ENCODE measurements around the gene CRLF3. TPM values are rescaled to one million over a fixed set of nuclear protein-coding genes. Genes with fewer than 3 reads are reported as not detected.

Gene CRLF3
- total RNA-seq, 1 experiment from 2014 or later, result 28.6 TPM

DNA sequence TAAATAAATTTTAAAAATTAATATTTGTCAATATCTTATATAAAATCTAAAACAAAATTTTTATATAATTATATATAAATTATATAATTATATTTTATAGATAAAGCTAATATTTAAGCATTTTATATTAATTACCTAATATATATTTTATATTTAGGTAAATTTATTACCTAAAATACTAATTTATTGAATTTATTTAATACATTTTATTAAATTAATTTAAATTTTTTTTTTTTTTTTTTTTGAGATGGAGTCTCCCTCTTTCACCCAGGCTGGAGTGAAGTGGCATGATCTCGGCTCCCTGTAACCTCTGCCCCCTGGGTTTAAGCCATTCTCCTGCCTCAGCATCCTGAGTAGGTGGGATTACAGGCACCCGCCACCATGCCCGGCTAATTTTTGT lies 29.7 kb upstream of the CRLF3 start:
- Histone ChIP-seq H3K27me3 (ENCODE audit: control insufficient read depth, insufficient read depth, low read length) (no peaks in the 10 kb centered on the region), H3K27ac (ENCODE audit: low read length) (no peak overlapping the region), H3K9me3 (ENCODE audit: control insufficient read depth, insufficient read depth, low read depth, low read length) (no peaks in the 10 kb centered on the region), H3K4me3 (ENCODE audit: low read depth in 2 of 2, low read length in 2 of 2) (no peak overlapping the region), H3K4me1 (ENCODE audit: control insufficient read depth, insufficient read depth, low read length) (no peaks in the 10 kb centered on the region), H3K36me3 (ENCODE audit: control insufficient read depth, insufficient read depth, low read length) (no peaks in the 10 kb centered on the region; the same call in 1 of the 2 replicates)
- TF ChIP-seq TCF7L2 (IDR thresholded peaks at IDR 0.05; ENCODE audit: low read depth, low read length), result no peak
- ATAC-seq, result no peak
- intact Hi-C loops (cut with micrococcal nuclease; ENCODE audit: unreplicated experiment) (no loop called here), in situ Hi-C loops (cut with HindIII; ENCODE audit: low pct_unique_long_range_greater_than_20kb, low sequenced_read_pairs) (no loop called here)
- ChIA-PET CTCF (interaction anchor here (0.7 kb wide), 1 partner anchor 29 kb away, joined by 6 read pairs; no protein-coding TSS in a partner anchor), POLR2A (interaction anchor here (0.7 kb wide), 2 partner anchors 18 to 342 kb away, joined by 8 read pairs; no protein-coding TSS in a partner anchor)
- DNase-seq (ENCODE audit: low read depth, low spot score), result no peak
- no TSS peak for BruUV-seq (replicated peaks)

DNA sequence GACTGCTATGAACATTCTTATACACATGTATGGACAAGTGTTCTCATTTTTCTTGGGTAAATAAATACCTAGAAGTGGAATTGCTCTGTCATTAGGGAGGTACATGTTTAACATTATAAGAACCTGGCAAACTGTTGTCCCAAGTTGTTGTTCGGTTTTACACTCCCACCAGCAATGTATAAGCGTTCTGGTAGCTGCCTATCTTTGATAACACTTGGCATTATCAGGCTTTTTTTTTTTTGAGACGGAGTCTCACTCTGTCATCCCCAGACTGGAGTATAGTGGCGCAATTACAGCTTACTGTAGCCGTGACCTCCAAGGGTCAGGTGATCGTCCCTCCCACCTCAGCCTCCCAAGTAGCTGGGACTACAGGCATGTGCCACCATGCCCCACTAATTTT lies 23.5 kb upstream of the CRLF3 start:
- no peak for TF ChIP-seq POLR2AphosphoS5 (IDR thresholded peaks at IDR 0.05; ENCODE audit: low read depth, low read length)
- TF ChIP-seq, protein P1, sequence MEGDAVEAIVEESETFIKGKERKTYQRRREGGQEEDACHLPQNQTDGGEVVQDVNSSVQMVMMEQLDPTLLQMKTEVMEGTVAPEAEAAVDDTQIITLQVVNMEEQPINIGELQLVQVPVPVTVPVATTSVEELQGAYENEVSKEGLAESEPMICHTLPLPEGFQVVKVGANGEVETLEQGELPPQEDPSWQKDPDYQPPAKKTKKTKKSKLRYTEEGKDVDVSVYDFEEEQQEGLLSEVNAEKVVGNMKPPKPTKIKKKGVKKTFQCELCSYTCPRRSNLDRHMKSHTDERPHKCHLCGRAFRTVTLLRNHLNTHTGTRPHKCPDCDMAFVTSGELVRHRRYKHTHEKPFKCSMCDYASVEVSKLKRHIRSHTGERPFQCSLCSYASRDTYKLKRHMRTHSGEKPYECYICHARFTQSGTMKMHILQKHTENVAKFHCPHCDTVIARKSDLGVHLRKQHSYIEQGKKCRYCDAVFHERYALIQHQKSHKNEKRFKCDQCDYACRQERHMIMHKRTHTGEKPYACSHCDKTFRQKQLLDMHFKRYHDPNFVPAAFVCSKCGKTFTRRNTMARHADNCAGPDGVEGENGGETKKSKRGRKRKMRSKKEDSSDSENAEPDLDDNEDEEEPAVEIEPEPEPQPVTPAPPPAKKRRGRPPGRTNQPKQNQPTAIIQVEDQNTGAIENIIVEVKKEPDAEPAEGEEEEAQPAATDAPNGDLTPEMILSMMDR (IDR thresholded peaks at IDR 0.05), result no peak
- no peak for TF ChIP-seq SIN3A (IDR thresholded peaks at IDR 0.05; ENCODE audit: borderline replicate concordance, insufficient read depth, low read depth, low read length)
- TF ChIP-seq TCF7L2 (IDR thresholded peaks at IDR 0.05; ENCODE audit: low read depth, low read length), result no peak
- TF ChIP-seq, protein P2, sequence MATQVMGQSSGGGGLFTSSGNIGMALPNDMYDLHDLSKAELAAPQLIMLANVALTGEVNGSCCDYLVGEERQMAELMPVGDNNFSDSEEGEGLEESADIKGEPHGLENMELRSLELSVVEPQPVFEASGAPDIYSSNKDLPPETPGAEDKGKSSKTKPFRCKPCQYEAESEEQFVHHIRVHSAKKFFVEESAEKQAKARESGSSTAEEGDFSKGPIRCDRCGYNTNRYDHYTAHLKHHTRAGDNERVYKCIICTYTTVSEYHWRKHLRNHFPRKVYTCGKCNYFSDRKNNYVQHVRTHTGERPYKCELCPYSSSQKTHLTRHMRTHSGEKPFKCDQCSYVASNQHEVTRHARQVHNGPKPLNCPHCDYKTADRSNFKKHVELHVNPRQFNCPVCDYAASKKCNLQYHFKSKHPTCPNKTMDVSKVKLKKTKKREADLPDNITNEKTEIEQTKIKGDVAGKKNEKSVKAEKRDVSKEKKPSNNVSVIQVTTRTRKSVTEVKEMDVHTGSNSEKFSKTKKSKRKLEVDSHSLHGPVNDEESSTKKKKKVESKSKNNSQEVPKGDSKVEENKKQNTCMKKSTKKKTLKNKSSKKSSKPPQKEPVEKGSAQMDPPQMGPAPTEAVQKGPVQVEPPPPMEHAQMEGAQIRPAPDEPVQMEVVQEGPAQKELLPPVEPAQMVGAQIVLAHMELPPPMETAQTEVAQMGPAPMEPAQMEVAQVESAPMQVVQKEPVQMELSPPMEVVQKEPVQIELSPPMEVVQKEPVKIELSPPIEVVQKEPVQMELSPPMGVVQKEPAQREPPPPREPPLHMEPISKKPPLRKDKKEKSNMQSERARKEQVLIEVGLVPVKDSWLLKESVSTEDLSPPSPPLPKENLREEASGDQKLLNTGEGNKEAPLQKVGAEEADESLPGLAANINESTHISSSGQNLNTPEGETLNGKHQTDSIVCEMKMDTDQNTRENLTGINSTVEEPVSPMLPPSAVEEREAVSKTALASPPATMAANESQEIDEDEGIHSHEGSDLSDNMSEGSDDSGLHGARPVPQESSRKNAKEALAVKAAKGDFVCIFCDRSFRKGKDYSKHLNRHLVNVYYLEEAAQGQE (IDR thresholded peaks at IDR 0.05; ENCODE audit: insufficient read depth in 1 of 2, low read depth in 2 of 2, low read length in 1 of 2), result no peak
- no TSS peak for BruUV-seq (replicated peaks)

DNA sequence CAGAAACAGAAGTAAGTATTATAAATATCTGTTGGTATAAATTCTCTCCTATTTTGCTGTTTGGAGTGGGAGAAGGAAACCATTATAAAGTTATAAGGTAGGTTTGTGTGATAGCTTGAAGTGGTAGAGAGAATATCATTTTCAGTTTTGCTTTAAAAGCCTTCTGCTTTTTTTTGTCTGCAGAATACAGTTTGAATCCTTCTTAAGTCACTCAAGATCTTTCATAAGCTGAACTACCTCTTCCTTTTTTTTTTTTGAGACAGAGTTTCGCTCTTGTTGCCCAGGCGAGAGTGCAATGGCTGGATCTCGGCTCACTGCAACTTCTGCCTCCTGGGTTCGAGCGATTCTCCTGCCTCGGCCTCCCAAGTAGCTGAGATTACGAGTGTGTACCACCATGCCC lies 16.3 kb upstream of the CRLF3 start:
- ATAC-seq (no peak), DNase-seq (ENCODE audit: low read depth, low spot score) (no peak)
- H3K27ac ChIP-seq (ENCODE audit: low read length), result no peak overlapping the region
- in situ Hi-C loops (cut with HindIII; ENCODE audit: low pct_unique_long_range_greater_than_20kb, low sequenced_read_pairs), result no loop called here
- POLR2A ChIA-PET, result no interaction called here
- intact Hi-C loops (cut with micrococcal nuclease; ENCODE audit: unreplicated experiment), result no loop called here
- no TSS peak for BruUV-seq (replicated peaks)
- H3K36me3 ChIP-seq (ENCODE audit: control insufficient read depth, insufficient read depth, low read length), result peaks cover 12% of the 10 kb centered on the region; the same call in 1 of the 2 replicates
- CTCF ChIA-PET, result no interaction called here
- no peaks in the 10 kb centered on the region for H3K27me3 ChIP-seq (ENCODE audit: control insufficient read depth, insufficient read depth, low read length)
- TF ChIP-seq, protein P1 (IDR thresholded peaks at IDR 0.05), result no peak
- TF ChIP-seq SIN3A (IDR thresholded peaks at IDR 0.05; ENCODE audit: borderline replicate concordance, insufficient read depth, low read depth, low read length) (no peak), TCF7L2 (IDR thresholded peaks at IDR 0.05; ENCODE audit: low read depth, low read length) (no peak), POLR2AphosphoS5 (IDR thresholded peaks at IDR 0.05; ENCODE audit: low read depth, low read length) (no peak)
- TF ChIP-seq, protein P2 (IDR thresholded peaks at IDR 0.05; ENCODE audit: insufficient read depth in 1 of 2, low read depth in 2 of 2, low read length in 1 of 2), result no peak
- H3K4me1 ChIP-seq (ENCODE audit: control insufficient read depth, insufficient read depth, low read length), result no peaks in the 10 kb centered on the region
- no peaks in the 10 kb centered on the region for H3K9me3 ChIP-seq (ENCODE audit: control insufficient read depth, insufficient read depth, low read depth, low read length)
- H3K4me3 ChIP-seq (ENCODE audit: low read depth in 2 of 2, low read length in 2 of 2), result no peak overlapping the region

More for the DNA sequence above, 23.5 kb upstream of the CRLF3 start:
- H3K4me3 ChIP-seq (ENCODE audit: low read depth in 2 of 2, low read length in 2 of 2), result no peak overlapping the region
- ATAC-seq (no peak), DNase-seq (ENCODE audit: low read depth, low spot score) (no peak)
- no peak overlapping the region for H3K27ac ChIP-seq (ENCODE audit: low read length)
- intact Hi-C loops (cut with micrococcal nuclease; ENCODE audit: unreplicated experiment) (no loop called here), in situ Hi-C loops (cut with HindIII; ENCODE audit: low pct_unique_long_range_greater_than_20kb, low sequenced_read_pairs) (no loop called here)
- H3K36me3 ChIP-seq (ENCODE audit: control insufficient read depth, insufficient read depth, low read length), result no peaks in the 10 kb centered on the region; the same call in 1 of the 2 replicates
- no peaks in the 10 kb centered on the region for H3K27me3 ChIP-seq (ENCODE audit: control insufficient read depth, insufficient read depth, low read length)
- CTCF ChIA-PET, result no interaction called here
- no peaks in the 10 kb centered on the region for H3K4me1 ChIP-seq (ENCODE audit: control insufficient read depth, insufficient read depth, low read length)
- POLR2A ChIA-PET, result interaction anchor here (0.7 kb wide), 1 partner anchor 1567 kb away, joined by 4 read pairs; no protein-coding TSS in a partner anchor
- no peaks in the 10 kb centered on the region for H3K9me3 ChIP-seq (ENCODE audit: control insufficient read depth, insufficient read depth, low read depth, low read length)

Data from Panc1 (cell line).